Left ventricle myocardium superior (tissue), 1 donor: ENCODE measurements around the gene CERS6. TPM values are rescaled to one million over a fixed set of nuclear protein-coding genes. Genes with fewer than 3 reads are reported as not detected.

Source experiments
- ATAC-seq: fragments of 200-7000 bp; cut with Tn5 transposase; one replicate; pipeline ENCODE4 v1.9.1; 2020; ENCODE audit warnings: mild to moderate bottlenecking, moderate library complexity
- DNase-seq: peaks from one replicate; pipeline ENCODE4 v3.0.0-alpha.2; 2020
- intact Hi-C: fragments of 100-400 bp; cut with micrococcal nuclease; formaldehyde crosslinking; loops from one replicate; pipeline ENCODE4 v1.11.0; 2022
- total RNA-seq: library from RNA; stranded (reverse); fragmentation: NEBNext Ultra II Directional; extraction: Animal tissue kit (Norgen Biotek cat#: 25700); gene quantifications from one replicate; pipeline ENCODE4 v1.2.1, GENCODE V29; 2021
- donor health status: DM: no; HTN: yes; CAD: no; lungs with severe emphysema.

The CERS6 gene
- total RNA-seq, 1 donor from 2014 or later: 71.7 TPM

DNA sequence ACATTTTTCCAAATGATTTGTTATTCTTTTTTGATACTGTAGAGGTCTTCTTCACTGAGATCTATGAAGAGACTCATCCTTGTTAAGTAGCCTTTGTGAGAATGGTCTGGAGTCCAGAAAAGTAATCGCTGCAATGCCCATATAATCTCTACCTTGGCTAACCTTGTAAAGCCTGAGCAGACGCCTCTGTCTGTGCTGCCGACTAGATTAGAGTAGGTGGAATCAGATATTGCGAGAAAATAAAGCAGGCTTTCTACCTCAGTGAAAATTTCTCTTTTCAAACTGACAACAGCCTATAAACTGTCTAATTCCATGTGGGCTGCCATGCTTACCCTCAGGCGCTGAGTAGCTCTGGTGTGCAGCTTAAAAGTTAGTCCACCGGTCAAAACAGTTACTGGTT is 17.5 kb upstream of the CERS6 start:
- ATAC-seq: no peak
- no peak for DNase-seq
- intact Hi-C loops: no loop called here

GRCh38 chr2:168439536-168439935 is 16.5 kb upstream of the CERS6 start:
- DNase-seq: no peak
- no peak for ATAC-seq
- intact Hi-C loops: no loop called here

DNA sequence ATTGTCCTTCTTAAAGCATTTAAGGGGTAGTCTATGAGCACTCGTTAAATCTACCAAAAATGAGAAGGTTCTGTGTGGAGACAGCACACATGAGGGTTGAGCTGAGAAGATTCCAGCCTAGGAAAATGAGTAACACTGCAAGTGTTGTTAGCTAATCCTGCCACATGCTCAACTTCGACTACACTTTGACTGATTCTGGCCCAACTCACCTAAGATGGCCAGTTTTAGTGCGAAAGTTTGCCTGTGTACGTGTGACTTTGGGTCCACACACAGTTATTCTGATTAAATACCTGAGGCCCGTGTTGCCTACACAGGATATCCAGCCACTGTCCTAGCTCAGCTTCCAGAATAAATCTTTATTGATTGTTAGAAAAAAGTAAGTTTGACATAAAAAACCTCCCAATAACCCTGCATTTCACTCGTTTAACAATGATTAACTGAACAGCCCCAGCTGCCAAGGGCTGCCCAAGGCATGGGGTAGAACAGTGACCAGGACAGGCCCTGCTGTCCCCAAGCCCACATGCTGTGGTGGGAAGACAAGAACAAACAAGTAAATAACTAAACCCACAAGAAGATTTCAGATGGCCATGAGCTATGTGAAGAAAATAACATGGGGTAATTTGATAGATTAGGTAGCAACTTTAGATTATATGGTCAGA is 14.7 kb upstream of the CERS6 start:
- no peak for ATAC-seq
- intact Hi-C loops: no loop called here
- no peak for DNase-seq

DNA sequence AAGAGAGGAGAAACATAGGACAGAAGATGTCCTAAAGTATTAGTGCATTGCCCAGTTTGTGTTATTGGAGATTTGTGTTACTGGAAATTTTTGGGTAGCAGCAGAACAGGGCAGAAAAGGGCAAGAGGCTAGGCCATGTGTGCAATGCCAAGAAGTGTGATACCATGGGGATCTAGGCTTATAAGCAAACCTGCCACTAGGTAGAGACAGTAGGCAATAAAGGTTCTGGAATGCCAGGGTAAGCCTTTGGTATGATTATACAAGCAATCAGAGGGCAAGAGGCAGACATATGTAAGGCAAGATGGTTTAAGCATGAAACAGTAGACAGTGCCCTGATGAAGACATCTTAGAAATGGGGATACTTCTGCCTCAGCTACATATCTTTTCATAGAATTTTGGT is 12.3 kb upstream of the CERS6 start:
- DNase-seq (no peak), ATAC-seq (peak; percentile 77)
- intact Hi-C loops: no loop called here

DNA sequence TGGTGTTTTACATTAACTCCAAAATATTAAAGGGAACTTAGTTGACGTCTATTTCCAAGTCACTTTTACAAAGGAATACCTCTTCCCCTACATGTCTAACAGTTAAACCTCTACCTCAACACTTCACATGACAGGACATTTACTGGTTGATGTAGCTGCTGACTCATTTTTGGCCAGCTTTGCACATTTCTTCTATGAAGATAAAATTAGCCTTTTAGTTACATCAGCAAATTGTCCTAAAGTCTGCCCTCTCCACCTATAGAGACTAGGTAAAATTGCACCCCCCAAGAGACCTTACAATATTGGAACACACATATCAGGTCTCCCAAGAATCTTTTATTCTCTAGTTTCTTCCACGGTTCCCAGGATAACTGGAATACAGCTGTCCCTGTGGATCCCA is 10.1 kb upstream of the CERS6 start:
- DNase-seq (no peak), ATAC-seq (no peak)
- intact Hi-C loops: no loop called here

DNA sequence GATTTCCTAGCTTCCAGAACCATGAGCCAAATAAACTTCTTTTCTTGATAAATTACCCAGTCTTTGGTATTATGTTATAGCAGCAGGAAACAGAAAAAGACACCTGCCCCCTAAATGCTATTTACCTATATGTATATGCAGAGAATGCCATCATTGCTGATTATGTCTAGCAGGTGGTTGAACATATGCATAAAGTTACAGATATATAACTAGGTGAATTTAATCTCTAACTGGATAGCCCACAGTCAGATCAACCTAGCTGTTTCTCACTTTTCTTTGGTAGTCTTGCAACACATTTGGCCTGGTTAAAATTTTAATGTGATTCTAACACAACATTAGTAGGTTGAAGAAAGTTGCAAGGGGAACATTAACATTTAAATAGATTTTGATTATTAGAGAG is 7.1 kb upstream of the CERS6 start:
- DNase-seq (no peak), ATAC-seq (no peak)
- intact Hi-C loops: no loop called here

DNA sequence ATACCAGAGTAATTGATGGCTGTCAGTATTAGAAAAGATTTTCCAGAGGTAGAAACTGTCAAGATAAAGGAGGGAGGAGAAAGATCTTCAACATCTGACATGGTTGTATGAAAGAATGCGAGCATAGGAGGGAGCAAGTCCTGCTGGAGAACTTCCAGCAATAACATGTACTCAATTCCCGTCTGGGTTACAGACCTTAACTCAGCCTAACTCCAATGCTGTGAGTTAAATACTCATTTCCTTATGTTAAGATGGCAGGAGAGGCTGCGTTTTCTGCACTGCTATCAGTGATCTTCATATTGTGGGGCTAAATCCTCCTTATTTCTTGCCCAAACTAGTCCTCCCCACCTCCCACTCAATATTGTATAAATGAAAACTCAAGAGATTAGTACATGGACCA is 6.7 kb upstream of the CERS6 start:
- ATAC-seq (no peak), DNase-seq (no peak)
- intact Hi-C loops: no loop called here

DNA sequence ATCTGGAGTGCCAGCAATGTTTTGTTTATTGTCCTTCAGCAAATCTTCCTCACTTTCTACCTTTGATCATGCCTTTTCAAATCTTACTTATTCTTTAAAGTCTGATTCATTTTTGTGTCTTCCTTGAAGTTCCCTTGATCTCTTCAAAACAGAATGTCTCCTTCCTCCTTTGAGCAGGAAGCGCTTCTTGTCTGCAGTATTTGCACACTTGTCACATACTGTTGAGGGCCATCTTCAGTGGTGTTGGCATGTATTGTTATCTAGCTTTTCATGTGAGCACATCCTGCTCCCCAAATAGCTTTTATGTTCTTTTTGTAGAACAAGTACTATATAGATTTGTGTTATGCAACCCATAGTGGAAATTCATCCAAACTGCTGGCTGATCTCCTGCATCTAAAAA is 5.9 kb upstream of the CERS6 start:
- no peak for ATAC-seq
- intact Hi-C loops: no loop called here
- no peak for DNase-seq

DNA sequence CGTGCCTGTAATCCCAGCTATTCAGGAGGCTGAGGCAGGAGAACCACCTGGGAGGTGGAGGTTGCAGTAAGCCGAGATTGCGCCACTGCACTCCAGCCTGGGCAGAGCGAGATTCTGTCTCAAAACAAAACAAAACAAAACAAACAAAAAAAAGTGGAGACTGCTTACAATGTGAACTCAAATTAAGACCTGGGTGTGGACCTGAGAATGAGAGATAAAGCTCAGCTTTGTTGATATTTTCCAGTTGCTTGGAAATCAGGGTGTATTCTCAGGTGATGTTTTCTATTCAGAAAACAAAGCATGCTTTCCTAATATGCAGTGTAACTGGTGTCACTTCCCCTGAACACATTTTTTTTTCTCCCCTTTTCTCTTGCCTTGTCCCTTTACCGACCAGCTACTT is 5.3 kb upstream of the CERS6 start:
- ATAC-seq (no peak), DNase-seq (no peak)
- intact Hi-C loops: no loop called here

DNA sequence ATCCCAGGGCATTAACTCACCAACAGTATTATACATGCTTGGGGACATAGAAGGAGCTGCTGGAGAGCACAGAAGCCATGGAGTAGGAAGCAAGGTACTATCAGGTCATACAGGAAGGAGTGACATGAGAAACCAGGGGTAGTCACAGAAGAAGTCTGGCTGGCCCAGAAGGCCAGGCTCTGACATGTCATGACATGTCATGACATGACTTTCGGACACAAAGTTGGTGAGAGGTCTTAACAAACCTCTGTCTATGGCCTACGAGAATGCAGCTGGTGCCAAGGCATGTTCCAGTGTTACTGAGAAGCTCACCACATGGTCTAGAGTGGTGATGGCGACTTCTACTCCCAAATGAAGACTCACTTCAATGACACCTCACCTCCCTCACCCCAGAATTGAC is 3.3 kb upstream of the CERS6 start:
- intact Hi-C loops: no loop called here
- ATAC-seq (no peak), DNase-seq (no peak)

DNA sequence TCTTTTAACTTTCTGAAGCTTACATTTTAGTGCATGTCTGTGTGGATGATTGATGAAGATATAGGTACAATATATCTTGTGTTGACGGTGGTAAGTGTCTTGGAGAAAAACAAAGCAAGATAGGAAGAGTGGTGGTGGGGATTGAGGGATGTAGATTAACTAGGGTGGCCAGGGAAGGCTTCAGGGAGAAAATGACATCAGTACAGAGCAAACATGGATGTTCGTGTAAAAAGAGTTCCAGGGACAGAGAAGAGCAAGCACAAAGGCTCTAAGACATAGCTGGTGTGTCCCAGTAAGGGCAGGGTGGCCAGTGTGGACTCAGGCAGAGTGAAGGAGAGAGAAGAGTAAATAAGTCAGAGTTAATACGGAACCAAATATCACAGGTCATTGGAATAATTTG is 2.7 kb upstream of the CERS6 start:
- no peak for ATAC-seq

DNA sequence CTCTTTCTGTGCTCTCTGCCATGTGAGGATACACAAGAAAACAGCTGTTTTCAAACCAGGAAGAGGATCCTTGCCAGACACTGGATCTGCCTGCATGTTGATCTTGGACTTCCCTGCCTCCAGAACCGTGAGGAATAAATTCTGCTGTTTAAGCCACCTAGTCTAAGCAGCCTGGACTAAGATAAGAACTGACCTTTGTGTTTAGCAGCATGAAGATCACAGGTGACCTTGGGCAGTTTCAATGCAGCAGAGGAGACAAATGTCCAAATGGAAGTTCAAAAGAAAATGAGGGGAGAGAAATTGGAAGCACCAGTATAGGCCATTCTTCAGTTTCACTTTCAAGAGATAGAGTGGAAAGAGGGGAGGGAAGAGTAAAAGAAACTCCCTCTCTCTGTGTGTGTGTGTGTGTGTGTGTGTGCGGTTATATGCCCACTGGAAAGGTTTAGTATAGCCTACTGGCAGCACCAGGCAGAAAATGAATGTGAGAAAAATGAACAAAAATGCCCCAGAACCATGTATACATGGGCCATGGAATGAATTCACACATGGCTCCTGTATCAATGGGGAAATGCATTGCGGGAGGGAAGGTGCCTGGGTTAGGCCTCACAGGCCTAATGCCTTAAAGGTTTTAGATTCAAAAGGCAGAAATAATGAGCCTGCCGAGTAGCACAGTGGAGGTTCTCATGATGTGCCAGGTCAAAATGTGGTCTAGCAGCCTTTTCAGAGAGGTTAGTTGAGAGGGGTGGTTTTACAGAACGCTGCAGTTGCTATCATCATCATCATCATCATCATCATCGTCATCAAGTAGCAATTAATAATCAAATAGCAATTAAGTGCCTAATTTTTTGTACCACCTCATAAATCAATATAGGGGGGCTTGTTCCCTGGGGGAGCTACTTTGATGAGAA is 1.1 kb upstream of the CERS6 start:
- no peak for DNase-seq
- intact Hi-C loops: no loop called here
- ATAC-seq: no peak

More for the DNA sequence above, 2.7 kb upstream of the CERS6 start:
- DNase-seq: no peak
- intact Hi-C loops: no loop called here

DNA sequence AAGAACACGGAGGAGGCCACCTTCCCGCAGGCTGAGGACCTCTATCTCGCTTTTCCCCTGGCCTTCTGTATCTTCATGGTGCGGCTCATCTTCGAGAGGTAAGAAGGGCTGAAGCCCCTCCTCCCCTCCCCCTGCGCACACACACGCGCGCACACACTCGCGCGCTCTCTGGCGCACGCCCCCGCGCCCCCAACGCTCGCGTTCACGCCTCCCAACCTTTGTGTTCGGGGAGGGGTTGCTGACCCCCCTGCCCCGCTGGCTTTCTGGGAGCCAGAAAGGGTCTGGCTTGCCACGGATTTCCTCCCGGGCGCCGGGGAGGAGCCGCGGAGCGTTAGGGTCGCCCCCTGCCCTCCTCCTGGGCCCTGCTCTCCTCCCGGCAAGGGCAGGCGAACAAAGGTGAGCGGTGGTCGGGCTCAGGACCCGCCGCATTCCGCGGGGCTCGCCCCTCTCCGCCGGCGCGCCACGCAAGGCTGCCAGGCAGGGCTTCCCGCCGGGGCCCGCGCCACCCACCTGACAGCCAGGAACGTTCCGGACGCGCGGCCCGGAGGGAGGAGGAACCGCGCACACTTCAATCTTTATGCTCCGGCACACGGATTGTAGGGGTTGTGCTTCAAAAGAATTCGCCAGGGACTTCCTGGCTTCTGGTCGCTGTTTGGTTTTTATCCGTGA is 583 bp downstream of the CERS6 start:
- peak; percentile 68 for DNase-seq
- intact Hi-C loops: loop anchor here (2.0 kb wide), 1 partner anchor 74 kb away; no protein-coding TSS in a partner anchor
- ATAC-seq: peak; percentile 65

DNA sequence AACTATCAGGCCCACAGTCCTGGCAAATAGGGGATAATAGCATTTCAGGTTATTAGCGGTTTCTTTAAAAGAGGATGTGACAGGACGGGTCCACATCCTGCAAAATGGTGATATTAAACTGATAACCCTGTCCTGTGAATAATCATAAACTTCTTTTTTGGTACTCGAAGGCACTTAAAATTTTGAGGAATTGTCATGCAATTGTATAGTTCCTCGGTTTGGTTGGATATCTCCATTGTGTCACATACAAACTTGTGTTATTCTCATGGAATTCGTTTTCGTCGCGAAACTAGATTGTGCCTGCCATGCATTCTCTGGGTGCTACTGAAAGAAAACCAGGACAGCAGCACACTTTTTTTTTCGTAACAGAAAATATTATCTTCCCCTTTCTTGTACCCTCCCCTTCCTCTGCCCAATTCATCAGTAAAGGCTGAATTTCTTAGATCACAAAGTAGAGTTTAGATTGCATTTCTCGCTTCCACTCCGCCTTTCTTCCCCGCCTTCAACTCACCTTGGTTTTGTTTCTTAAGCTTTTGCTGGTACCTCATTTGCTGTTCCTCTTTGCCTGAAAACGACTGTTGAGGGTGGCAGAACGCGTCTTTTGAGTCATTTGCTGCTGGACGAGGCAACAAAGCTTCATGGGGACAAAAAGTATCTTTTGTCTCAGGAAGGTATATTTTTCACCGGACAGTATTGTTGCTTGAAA is 1.3 kb downstream of the CERS6 start:
- DNase-seq (no peak), ATAC-seq (no peak)
- intact Hi-C loops: loop anchor here (2.0 kb wide), 1 partner anchor 73 kb away; no protein-coding TSS in a partner anchor

GRCh38 chr2:168458139-168458538 is 2.1 kb downstream of the CERS6 start:
- no peak for DNase-seq
- intact Hi-C loops: no loop called here
- ATAC-seq: no peak

- ATAC-seq (no peak), DNase-seq (no peak)
- intact Hi-C loops: no loop called here
Measured at GRCh38 chr2:168459256-168459655, 3.2 kb downstream of the CERS6 start.

DNA sequence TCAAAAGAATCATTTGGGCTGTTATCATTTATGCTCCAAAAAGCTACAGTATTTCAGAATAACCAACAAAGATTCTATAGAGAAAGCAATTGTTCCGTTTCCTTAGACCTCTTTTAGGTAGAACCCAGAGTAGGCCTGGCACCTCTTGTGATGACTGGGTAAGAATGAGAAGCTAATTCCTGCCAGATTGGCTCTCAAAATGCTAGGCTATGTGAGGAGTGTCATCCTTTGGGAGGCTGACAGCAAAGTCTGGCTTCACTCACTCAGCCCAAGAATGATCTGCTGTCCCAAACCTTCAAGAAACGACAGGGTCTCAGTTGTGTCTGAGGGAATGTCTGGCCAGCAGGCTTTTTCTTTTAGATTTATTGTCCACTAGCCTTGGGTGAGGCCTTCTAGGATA is 4.5 kb downstream of the CERS6 start:
- intact Hi-C loops: no loop called here
- ATAC-seq (no peak), DNase-seq (no peak)

DNA sequence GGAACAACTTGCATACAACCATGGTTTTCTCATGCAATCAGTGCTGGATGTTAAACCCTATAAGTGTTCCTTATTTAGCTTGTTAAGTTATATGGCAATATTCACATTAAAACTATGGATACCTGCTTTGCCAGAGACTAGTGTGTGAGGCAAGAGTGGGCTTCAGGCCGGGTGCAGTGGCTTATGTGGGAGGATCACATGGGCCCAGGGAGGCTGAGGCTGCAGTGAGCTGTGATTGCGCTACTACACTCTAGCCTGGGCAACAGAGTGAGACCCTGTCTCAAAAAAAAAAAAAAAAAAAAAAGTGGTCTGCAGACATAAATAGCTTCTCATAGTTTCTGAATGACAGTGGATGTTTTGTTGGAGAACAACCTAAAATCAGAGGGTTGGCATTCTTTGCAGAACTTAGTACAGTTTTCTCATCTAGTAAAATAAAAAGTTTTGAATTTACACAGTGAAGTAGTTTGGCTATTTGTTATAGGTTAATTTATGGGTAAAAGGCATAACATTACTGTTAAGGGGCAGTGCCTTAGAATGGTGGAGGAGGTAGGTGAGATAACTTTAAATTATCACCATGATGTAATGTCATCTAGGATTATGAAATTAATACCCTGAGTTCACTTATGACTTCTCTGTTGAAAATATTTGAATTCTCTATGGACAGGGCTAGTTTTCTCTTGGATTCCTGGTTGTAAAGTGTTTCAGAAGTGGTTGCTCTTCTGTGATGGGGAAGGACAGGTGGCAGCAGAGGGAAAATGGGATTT is 5.3 kb downstream of the CERS6 start:
- no peak for DNase-seq
- no peak for ATAC-seq
- intact Hi-C loops: no loop called here

DNA sequence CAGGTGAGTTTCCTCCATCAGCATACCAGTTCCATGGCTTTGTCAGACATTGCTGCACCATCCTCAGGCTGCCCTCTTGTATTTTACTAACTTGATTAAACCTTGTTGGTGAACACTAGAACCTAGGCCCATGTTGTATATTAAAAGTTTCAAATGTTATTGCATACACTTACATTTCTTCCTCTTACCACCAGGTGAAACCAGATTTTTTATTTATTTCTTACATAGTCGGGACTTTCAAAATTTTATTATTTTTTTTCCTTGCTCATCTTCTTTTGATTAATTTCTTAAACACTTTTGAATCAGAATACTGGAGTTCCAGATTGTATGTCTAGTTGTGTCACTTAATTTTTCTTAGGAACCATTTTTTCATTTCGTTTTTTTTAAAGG is 5.9 kb downstream of the CERS6 start:
- DNase-seq (no peak), ATAC-seq (no peak)
- intact Hi-C loops: no loop called here
